DMS 273 treated with DMSO at 0.1 percent for 48 hours (cell line): Measurements from ENCODE around the gene ELF4.
"Not testable (repeated sequence)": the region's sequence is repeated elsewhere in the genome, so short reads cannot be mapped to it uniquely, and the experiment has no call there.

Source experiments
- DNase-seq: peaks from one replicate; lab custom pipeline; 2025; lab: John Stamatoyannopoulos, UW

The ELF4 gene

DNA sequence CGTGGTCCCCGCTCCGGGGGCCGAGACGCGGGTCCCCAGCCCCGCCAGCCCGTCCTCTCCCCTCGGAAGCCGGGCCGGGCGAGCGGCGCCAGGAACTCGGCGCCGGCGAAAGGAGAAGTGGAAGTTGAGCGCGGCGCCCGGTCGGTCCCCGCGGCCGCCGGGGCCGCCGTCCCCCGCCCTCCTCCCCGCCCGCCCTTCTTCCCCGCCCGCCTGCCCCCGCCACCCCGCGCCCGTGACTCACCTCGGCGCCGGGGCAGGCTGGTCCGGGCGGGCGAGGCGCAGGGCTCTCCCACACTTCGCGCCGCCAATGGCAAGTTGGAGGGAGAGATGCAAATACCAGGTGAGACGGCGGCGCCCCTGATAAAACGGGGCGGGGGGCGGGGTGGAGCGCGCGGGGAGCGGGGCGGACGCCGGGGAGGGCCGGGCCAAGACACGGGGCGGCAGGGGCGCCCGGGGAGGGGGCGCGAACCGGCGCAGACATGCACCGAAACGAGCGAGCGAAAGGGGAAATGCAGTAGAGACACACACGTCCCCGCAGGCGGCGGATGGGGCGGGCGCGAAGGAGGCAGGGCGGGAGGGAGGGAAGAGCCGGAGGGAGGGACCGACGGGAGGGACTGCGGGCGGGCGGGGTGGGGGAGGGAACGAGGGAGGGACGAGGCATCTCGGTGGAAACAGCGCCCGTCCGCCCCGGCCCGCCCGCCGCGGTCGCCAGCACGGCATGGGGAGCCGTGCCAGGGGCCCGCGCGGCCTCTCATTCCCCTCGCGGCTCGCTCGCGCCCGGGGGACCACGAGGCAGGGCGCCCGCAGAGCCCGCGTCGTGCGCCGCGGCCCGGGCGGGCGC lies at the start of gene ELF4:
ELF4 (minus strand) TSS at position 119 of the 841 bp plus-strand sequence. CDS start 29,167 bp downstream, outside the sequence.
- DNase-seq: no peak

DNA sequence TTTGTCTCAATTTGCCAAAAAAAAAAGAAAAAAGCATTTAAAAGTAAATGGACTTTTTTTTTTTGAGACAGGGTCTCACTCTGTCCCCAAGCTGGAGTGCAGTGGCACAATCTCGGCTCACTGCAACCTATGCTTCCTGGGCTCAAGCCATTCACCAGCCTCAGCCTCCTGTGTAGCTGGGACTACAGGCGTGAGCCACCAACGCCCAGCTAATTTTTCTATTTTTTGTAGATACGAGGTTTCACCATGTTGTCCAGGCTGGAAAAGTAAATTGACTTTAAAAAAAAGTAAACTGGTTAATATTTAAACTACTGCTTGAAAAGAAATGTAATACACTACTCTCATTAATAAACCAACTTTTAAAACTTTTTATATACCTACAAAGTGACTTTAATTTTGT lies 49.5 kb upstream of the ELF4 start:
- DNase-seq: no peak

DNA sequence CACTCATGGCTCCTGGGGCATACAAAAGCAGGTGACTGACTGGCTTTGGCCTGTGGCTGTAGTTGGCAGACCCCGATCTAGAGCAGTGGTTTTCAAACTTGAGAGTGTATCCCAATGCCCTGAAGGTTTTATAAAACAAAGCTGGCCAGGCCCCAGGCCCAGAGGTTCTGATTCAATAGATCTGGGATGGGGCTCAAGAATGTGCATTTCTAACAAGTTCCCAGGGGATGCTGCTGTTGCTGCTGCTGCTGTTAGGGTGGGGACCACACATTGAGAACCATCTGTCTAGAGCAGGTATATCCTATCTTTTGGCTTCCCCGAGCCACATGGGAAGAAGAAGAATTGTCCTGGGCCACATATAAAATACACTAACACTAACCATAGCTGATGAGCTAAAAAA lies 48.0 kb upstream of the ELF4 start:
- DNase-seq: no peak

- DNase-seq: no peak
Observed at GRCh38 chrX:130155564-130155963, 45.3 kb upstream of the ELF4 start.

GRCh38 chrX:130147631-130148030 lies 37.3 kb upstream of the ELF4 start:
- DNase-seq: no peak

GRCh38 chrX:130145123-130145522 lies 34.8 kb upstream of the ELF4 start:
- DNase-seq: no peak

- no peak for DNase-seq
Observed at GRCh38 chrX:130144509-130144908, 34.2 kb upstream of the ELF4 start.

DNA sequence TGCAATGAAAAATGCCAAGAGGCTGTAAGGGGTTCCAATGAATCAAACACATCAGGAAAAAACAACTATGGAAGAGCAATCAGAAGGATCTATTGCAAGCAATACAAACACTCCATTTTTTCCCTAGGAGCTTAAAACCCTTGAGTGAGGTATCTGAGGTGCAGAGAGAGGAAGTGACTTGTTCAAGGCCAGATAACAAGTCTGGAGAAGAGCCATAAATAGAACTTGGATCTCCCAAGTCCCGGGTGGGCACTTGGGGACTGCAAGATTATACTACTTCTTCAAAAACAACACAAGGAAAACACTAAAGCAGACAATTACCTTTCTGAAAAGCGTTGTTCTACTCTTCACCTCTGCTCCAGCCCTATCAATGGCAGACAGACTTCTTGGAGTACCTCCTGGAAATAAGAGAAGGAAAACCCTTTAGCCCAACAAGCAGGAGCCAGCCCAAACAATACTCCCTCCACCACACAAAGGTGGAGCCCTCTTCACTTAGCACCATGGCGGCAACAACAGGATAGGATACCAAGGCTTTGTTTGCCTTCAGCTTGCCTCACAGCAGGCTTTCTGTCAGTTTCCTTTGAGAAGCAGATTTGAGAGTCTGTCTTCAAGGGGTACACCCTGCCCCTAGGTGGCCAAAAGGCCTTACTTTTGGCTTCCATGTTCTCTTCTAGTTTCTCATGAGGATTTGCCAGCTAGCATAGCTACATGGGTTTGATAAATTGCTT lies 29.3 kb upstream of the ELF4 start:
- no peak for DNase-seq

GRCh38 chrX:130136961-130137360 lies 26.7 kb upstream of the ELF4 start:
- no peak for DNase-seq

DNA sequence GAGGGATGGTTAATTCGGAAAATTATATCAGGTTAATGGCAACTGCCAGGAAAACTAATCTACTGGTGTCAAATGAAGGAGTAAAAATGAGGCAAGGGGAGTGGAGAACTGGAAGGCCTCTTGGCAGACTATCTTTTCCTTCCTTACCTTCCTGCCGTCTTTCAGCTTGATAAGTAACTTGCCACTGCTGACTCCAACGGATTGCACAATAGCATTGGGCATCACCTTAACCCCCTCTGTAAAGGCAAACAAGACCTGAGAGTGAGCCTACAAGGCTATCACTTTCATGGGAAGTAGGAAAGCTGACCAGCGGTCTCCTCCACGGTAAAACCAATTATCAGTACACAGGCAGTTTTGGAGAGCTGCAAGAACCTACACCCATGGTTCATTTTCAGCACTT lies 26.2 kb upstream of the ELF4 start:
- DNase-seq: no peak

DNA sequence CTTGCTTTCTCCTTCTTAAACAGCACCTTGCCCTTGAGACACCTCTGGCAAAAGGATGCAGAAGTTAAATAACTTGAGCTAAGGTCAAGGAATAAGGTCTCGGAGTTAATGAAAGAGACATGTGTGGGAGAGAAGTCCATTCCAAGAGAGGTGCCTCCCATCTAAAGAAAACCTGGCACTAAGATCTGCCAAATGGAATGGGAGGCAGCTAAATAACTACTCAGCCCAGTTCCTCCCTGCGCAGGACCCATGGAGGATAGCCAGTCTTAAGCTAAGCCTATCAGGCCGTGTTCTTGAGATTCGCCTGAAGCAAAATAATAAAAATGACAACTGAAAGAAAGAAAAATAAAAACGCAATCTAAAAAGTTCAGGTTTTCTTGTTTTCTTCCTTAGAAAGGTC lies 20.7 kb upstream of the ELF4 start:
- DNase-seq: no peak

- no peak for DNase-seq
Observed at GRCh38 chrX:130125091-130125874, 15.0 kb upstream of the ELF4 start.

DNA sequence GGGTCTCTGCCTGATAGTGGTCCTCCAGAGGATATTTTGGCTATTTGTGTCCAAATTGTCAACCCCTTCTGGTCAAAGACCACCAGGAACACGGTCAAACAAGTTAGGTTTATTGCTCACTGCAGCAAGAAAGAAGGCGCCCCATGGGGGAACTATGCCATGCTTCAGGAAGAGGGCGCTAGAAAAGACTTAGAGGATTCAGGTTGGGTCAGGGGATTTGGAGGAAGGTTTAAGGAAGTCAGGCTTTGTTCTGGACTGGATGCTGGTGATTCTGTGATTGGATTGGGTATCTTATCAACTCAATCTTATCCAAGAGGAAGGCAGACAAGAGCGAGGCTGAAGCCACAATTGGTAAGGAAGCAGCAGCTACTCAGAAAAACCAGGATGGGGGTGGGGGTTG lies 14.3 kb upstream of the ELF4 start:
- DNase-seq: no peak

- no peak for DNase-seq
Observed at GRCh38 chrX:130121505-130121800, 11.2 kb upstream of the ELF4 start.

DNA sequence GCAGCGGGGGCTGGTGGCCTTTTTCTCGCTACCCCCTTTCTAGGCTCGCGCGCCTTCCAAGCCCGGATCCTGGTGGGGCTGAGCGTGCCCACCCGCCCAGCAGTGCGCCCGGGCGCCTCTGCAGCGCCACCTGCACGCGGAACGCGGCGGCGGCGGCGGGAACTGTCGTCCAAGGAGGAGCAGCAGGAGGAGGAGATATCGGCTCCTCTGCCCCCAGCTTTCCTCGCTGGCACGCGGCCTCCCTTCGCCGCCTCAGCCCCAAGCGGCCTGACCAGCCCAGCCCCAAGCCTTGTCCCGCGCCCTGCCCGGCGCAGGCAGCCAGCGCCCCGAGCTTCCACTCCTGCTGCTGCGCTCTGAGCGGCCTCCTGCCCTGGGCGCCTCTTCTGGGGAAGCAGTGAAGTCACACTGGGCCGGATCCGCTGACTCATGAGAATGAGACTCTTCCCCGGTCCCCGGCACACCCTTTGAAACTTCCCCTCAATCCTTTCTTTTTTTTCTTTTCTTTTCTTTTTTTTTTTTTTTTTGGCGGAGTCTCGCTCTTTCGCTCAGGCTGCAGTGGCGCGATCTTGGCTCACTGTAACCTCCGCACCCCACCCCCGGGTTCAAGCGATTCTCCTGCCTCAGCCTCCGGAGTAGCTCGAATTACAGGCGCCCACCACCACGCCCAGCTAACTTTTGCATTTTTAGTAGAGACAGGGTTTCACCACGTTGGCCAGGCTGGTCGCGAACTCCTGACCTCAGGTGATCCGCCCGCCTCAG lies 10.6 kb upstream of the ELF4 start:
- peak; percentile 21 for DNase-seq

DNA sequence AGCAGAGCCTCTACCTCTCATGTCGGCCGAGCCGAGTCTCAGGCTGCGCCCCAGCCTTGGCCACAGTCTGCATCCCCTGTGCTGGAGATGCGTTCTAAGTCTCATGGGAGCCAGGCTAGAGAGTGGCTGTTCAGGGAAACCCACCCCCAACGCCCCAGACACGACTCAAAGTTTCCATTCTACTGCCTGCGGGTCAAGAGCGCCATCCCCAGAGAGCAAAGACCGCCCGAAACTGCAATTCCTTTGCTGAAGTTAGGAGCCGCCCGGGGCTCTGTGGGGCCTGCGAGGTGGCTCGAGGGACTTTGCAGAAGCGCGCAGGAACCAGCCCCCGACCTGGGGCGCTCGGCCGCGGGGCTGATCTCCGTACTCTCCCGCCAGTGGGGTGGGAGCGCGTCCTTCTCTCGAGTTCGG lies 10.0 kb upstream of the ELF4 start:
- no peak for DNase-seq

- DNase-seq: no peak
Observed at GRCh38 chrX:130119312-130119898, 9.1 kb upstream of the ELF4 start.

GRCh38 chrX:130118441-130119311 lies 8.4 kb upstream of the ELF4 start:
- no peak for DNase-seq

DNA sequence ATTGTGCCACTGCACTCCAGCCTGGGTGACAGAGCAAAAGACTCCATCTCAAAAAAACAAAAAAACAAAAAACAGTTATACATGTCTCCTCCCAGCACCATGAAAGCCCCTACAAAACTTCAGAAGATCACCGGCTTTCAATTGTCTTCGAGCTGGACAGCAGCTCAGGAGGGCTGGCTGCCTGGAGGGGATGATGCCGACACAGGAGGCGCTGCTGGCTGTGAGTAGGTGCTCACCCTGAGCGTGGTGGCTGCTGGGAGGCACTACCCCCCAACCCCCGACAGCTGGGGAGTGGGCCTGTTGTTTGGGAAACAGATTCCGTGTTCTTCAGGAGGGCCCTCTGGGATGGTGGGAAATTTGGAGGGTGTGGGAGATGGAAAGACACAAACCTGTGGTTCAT lies 6.9 kb upstream of the ELF4 start:
- no peak for DNase-seq

DNA sequence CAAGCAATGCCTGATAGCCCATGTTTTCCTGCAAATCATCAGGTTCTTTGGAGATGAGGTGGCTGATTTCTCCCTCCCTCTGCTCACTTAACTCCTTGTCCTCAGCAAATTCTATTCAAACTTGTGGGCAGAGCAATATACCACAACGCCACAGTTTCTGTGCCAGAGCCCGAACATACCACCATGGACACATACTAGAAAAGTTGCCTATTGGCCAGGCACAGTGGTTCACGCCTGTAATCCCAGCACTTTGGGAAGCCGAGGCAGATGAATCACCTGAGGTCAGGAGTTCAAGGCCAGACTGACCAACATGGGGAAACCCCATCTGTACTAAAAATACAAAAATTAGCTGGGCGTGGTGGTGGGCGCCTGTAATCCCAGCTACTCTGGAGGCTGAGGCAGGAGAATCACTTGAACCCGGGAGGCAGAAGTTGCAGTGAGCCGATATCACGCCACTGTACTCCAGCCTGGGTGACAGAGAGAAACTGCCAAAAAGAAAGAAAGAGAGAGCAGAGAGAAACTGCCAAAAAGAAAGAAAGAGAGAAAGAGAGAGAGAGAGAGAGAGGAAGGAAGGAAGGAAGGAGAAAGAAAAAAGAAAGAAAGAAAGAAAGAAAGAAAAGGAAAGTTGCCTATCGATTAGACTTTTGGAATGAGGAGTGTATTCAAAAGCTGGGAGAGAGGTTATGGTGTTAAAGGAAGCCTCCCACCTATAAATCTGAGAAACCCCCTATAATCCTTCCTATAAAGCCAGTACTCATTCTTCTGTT lies 5.0 kb upstream of the ELF4 start:
- DNase-seq: not testable (repeated sequence)
